OCI-LY7 (cell line): ENCODE results near the gene ZNF124. TPM values are rescaled to one million over a fixed set of nuclear protein-coding genes. Genes with fewer than 3 reads are reported as not detected.

ENCODE experiments used
- BruUV-seq: library from RNA; stranded (reverse); fragments of 400-500 nt; replicated peaks from 2 replicates; lab custom pipeline; 2021; lab: Mats Ljungman, UMichigan
- CTCF ChIA-PET: fragments of 300-600 bp; sonication (Branson Sonifier 250); formaldehyde crosslinking; loops from one replicate; lab custom pipeline; 2022; ENCODE audit warnings: antibody characterized with exemption; ENCODE audit not compliant: unreplicated experiment; lab: Charles Lee
- POLR2A ChIA-PET: fragments of 300-600 bp; sonication (Branson Sonifier 250); formaldehyde crosslinking; loops from one replicate; lab custom pipeline; 2022; ENCODE audit warnings: antibody characterized with exemption; lab: Charles Lee
- DNase-seq: peaks from one replicate; pipeline ENCODE4 v3.0.0-alpha.2; 2015; ENCODE audit warnings: low spot score
- H2AFZ ChIP-seq: fragments of 200-600 bp; sonication (generic), shearing (Covaris generic); 2 replicates; pipeline ENCODE4 v1.6.1; 2014; ENCODE audit warnings: mild to moderate bottlenecking, antibody characterized with exemption, low read length, moderate library complexity
- H3K27ac ChIP-seq: fragments of 200-600 bp; sonication (generic); 2 replicates; pipeline ENCODE4 v1.5.1; 2014; ENCODE audit warnings: mixed run types, low read depth, mild to moderate bottlenecking, moderate library complexity, low read length, inconsistent platforms; ENCODE audit not compliant: poor library complexity, severe bottlenecking
- H3K36me3 ChIP-seq: fragments of 200-600 bp; sonication (generic); 2 replicates; pipeline ENCODE4 v1.6.1; 2014; ENCODE audit warnings: mild to moderate bottlenecking, antibody characterized with exemption, low read length, moderate library complexity, mixed read lengths; ENCODE audit not compliant: insufficient read depth
- H3K4me1 ChIP-seq: fragments of 200-600 bp; sonication (generic); 2 replicates; pipeline ENCODE4 v1.5.1; 2014; ENCODE audit warnings: mild to moderate bottlenecking, low read length; ENCODE audit not compliant: insufficient read depth, poor library complexity, severe bottlenecking
- H3K4me2 ChIP-seq: fragments of 200-600 bp; sonication (generic); 2 replicates; pipeline ENCODE4 v1.6.1; 2014; ENCODE audit warnings: mild to moderate bottlenecking, low read length
- H3K4me3 ChIP-seq: fragments of 200-600 bp; sonication (generic); 2 replicates; pipeline ENCODE4 v1.5.1; 2014; ENCODE audit warnings: mild to moderate bottlenecking, low read depth, low read length; ENCODE audit not compliant: poor library complexity, severe bottlenecking
- H3K79me2 ChIP-seq: fragments of 200-600 bp; sonication (generic); 2 replicates; pipeline ENCODE4 v1.6.1; 2016; ENCODE audit warnings: low read depth, mild to moderate bottlenecking, low read length, moderate library complexity, mixed read lengths; ENCODE audit not compliant: insufficient read depth
- H3K9me2 ChIP-seq: fragments of 200-600 bp; sonication (generic); 2 replicates; pipeline ENCODE4 v1.6.1; 2016; ENCODE audit warnings: mild to moderate bottlenecking, low read length, mixed read lengths; ENCODE audit not compliant: insufficient read depth
- H3K9me3 ChIP-seq: fragments of 200-600 bp; sonication (generic); 2 replicates; pipeline ENCODE4 v1.6.1; 2014; ENCODE audit warnings: mild to moderate bottlenecking, mixed run types, low read length, mixed read lengths
- H4K20me1 ChIP-seq: fragments of 200-600 bp; sonication (generic); 2 replicates; pipeline ENCODE4 v1.6.1; 2014; ENCODE audit warnings: mild to moderate bottlenecking, antibody characterized with exemption, low read length, moderate library complexity, mixed read lengths; ENCODE audit not compliant: insufficient read depth
- CTCF ChIP-seq: fragments of 200-600 bp; sonication (generic); conservative IDR thresholded peaks from 2 replicates; pipeline ENCODE4 v1.5.1; 2014; ENCODE audit warnings: mild to moderate bottlenecking, antibody characterized with exemption, low read length, moderate library complexity, mixed read lengths
- EZH2phosphoT487 ChIP-seq: fragments of 200-600 bp; sonication (generic); IDR thresholded peaks from 2 replicates; pipeline ENCODE4 v1.6.1; 2018; ENCODE audit warnings: low read depth, borderline replicate concordance, mild to moderate bottlenecking, mixed run types, antibody characterized with exemption, low read length, moderate library complexity, mixed read lengths
- intact Hi-C: fragments of 100-400 bp; cut with micrococcal nuclease; formaldehyde crosslinking; loops from one replicate; pipeline ENCODE4 v1.10.0; 2022; ENCODE audit not compliant: unreplicated experiment
- total RNA-seq, 2 experiments: library from RNA; depleted of rRNA in 1 of 2; stranded (reverse); fragments of >200 nt in 1 of 2; shearing (Covaris generic) in 1 of 2; gene quantifications; 2 replicates each; pipeline ENCODE4 v1.2.3, GENCODE V29; 2014 to 2022

ZNF124 gene
- total RNA-seq, 2 experiments from 2014 or later: 29.0 to 33.3 TPM

GRCh38 chr1:247114351-247115140 lies 57.3 kb downstream of the ZNF124 start:
- Histone ChIP-seq H3K9me3 (no peaks in the 10 kb centered on the region), H3K4me3 (no peak overlapping the region), H3K4me2 (no peak overlapping the region), H2AFZ (no peak overlapping the region), H3K79me2 (no peaks in the 10 kb centered on the region), H3K36me3 (no peaks in the 10 kb centered on the region), H3K9me2 (no peaks in the 10 kb centered on the region), H3K4me1 (no peaks in the 10 kb centered on the region), H3K27ac (no peak overlapping the region), H4K20me1 (no peaks in the 10 kb centered on the region)
- ChIA-PET CTCF (no interaction called here), POLR2A (no interaction called here)
- DNase-seq: no peak
- BruUV-seq: no TSS peak
- intact Hi-C loops: no loop called here
- TF ChIP-seq EZH2phosphoT487: no peak

GRCh38 chr1:247113733-247114271 lies 58.0 kb downstream of the ZNF124 start:
- no peak overlapping the region for H3K27ac ChIP-seq
- CTCF ChIA-PET: no interaction called here
- no peaks in the 10 kb centered on the region for H3K36me3 ChIP-seq
- no peak overlapping the region for H3K4me3 ChIP-seq
- no peak overlapping the region for H2AFZ ChIP-seq
- H3K4me1 ChIP-seq: no peaks in the 10 kb centered on the region
- H3K9me2 ChIP-seq: no peaks in the 10 kb centered on the region
- POLR2A ChIA-PET: no interaction called here
- H4K20me1 ChIP-seq: no peaks in the 10 kb centered on the region
- no peak for DNase-seq
- BruUV-seq: no TSS peak
- H3K79me2 ChIP-seq: no peaks in the 10 kb centered on the region
- H3K9me3 ChIP-seq: no peaks in the 10 kb centered on the region
- intact Hi-C loops: no loop called here
- H3K4me2 ChIP-seq: no peak overlapping the region
- TF ChIP-seq EZH2phosphoT487: no peak
- TF ChIP-seq CTCF: no peak

- POLR2A ChIA-PET: no interaction called here
- Histone ChIP-seq H3K4me3 (no peak overlapping the region), H3K9me3 (no peaks in the 10 kb centered on the region), H2AFZ (no peak overlapping the region), H4K20me1 (no peaks in the 10 kb centered on the region), H3K4me2 (no peak overlapping the region), H3K27ac (no peak overlapping the region), H3K9me2 (no peaks in the 10 kb centered on the region), H3K79me2 (no peaks in the 10 kb centered on the region), H3K36me3 (no peaks in the 10 kb centered on the region), H3K4me1 (no peaks in the 10 kb centered on the region)
- TF ChIP-seq EZH2phosphoT487 (no peak), CTCF (no peak)
- CTCF ChIA-PET: no interaction called here
- BruUV-seq: no TSS peak
- intact Hi-C loops: no loop called here
- DNase-seq: no peak
Measured at GRCh38 chr1:247113094-247113497, 58.7 kb downstream of the ZNF124 start.
